OCI-LY7 (cell line): ENCODE data around the gene LRRK1. TPM values are rescaled to one million over a fixed set of nuclear protein-coding genes. Genes with fewer than 3 reads are reported as not detected.

Experiments
- BruUV-seq: library from RNA; stranded (reverse); fragments of 400-500 nt; replicated peaks from 2 replicates; lab custom pipeline; 2021; lab: Mats Ljungman, UMichigan
- CTCF ChIA-PET: fragments of 300-600 bp; sonication (Branson Sonifier 250); formaldehyde crosslinking; loops from one replicate; lab custom pipeline; 2022; ENCODE audit warnings: antibody characterized with exemption; ENCODE audit not compliant: unreplicated experiment; lab: Charles Lee
- POLR2A ChIA-PET: fragments of 300-600 bp; sonication (Branson Sonifier 250); formaldehyde crosslinking; loops from one replicate; lab custom pipeline; 2022; ENCODE audit warnings: antibody characterized with exemption; lab: Charles Lee
- DNase-seq: peaks from one replicate; pipeline ENCODE4 v3.0.0-alpha.2; 2015; ENCODE audit warnings: low spot score
- H2AFZ ChIP-seq: fragments of 200-600 bp; sonication (generic), shearing (Covaris generic); 2 replicates; pipeline ENCODE4 v1.6.1; 2014; ENCODE audit warnings: mild to moderate bottlenecking, antibody characterized with exemption, low read length, moderate library complexity
- H3K27ac ChIP-seq: fragments of 200-600 bp; sonication (generic); 2 replicates; pipeline ENCODE4 v1.5.1; 2014; ENCODE audit warnings: mixed run types, low read depth, mild to moderate bottlenecking, moderate library complexity, low read length, inconsistent platforms; ENCODE audit not compliant: poor library complexity, severe bottlenecking
- H3K36me3 ChIP-seq: fragments of 200-600 bp; sonication (generic); 2 replicates; pipeline ENCODE4 v1.6.1; 2014; ENCODE audit warnings: mild to moderate bottlenecking, antibody characterized with exemption, low read length, moderate library complexity, mixed read lengths; ENCODE audit not compliant: insufficient read depth
- H3K4me1 ChIP-seq: fragments of 200-600 bp; sonication (generic); 2 replicates; pipeline ENCODE4 v1.5.1; 2014; ENCODE audit warnings: mild to moderate bottlenecking, low read length; ENCODE audit not compliant: insufficient read depth, poor library complexity, severe bottlenecking
- H3K4me2 ChIP-seq: fragments of 200-600 bp; sonication (generic); 2 replicates; pipeline ENCODE4 v1.6.1; 2014; ENCODE audit warnings: mild to moderate bottlenecking, low read length
- H3K4me3 ChIP-seq: fragments of 200-600 bp; sonication (generic); 2 replicates; pipeline ENCODE4 v1.5.1; 2014; ENCODE audit warnings: mild to moderate bottlenecking, low read depth, low read length; ENCODE audit not compliant: poor library complexity, severe bottlenecking
- H3K79me2 ChIP-seq: fragments of 200-600 bp; sonication (generic); 2 replicates; pipeline ENCODE4 v1.6.1; 2016; ENCODE audit warnings: low read depth, mild to moderate bottlenecking, low read length, moderate library complexity, mixed read lengths; ENCODE audit not compliant: insufficient read depth
- H3K9me2 ChIP-seq: fragments of 200-600 bp; sonication (generic); 2 replicates; pipeline ENCODE4 v1.6.1; 2016; ENCODE audit warnings: mild to moderate bottlenecking, low read length, mixed read lengths; ENCODE audit not compliant: insufficient read depth
- H3K9me3 ChIP-seq: fragments of 200-600 bp; sonication (generic); 2 replicates; pipeline ENCODE4 v1.6.1; 2014; ENCODE audit warnings: mild to moderate bottlenecking, mixed run types, low read length, mixed read lengths
- H4K20me1 ChIP-seq: fragments of 200-600 bp; sonication (generic); 2 replicates; pipeline ENCODE4 v1.6.1; 2014; ENCODE audit warnings: mild to moderate bottlenecking, antibody characterized with exemption, low read length, moderate library complexity, mixed read lengths; ENCODE audit not compliant: insufficient read depth
- CTCF ChIP-seq: fragments of 200-600 bp; sonication (generic); conservative IDR thresholded peaks from 2 replicates; pipeline ENCODE4 v1.5.1; 2014; ENCODE audit warnings: mild to moderate bottlenecking, antibody characterized with exemption, low read length, moderate library complexity, mixed read lengths
- EZH2phosphoT487 ChIP-seq: fragments of 200-600 bp; sonication (generic); IDR thresholded peaks from 2 replicates; pipeline ENCODE4 v1.6.1; 2018; ENCODE audit warnings: low read depth, borderline replicate concordance, mild to moderate bottlenecking, mixed run types, antibody characterized with exemption, low read length, moderate library complexity, mixed read lengths
- intact Hi-C: fragments of 100-400 bp; cut with micrococcal nuclease; formaldehyde crosslinking; loops from one replicate; pipeline ENCODE4 v1.10.0; 2022; ENCODE audit not compliant: unreplicated experiment
- total RNA-seq, 2 experiments: library from RNA; depleted of rRNA in 1 of 2; stranded (reverse); fragments of >200 nt in 1 of 2; shearing (Covaris generic) in 1 of 2; gene quantifications; 2 replicates each; pipeline ENCODE4 v1.2.3, GENCODE V29; 2014 to 2022

The LRRK1 gene
- total RNA-seq, 2 experiments from 2014 or later = 92.3 to 233 TPM

- Histone ChIP-seq H3K4me2 (no peak overlapping the region), H3K4me1 (no peaks in the 10 kb centered on the region), H3K9me2 (no peaks in the 10 kb centered on the region), H4K20me1 (no peaks in the 10 kb centered on the region), H3K36me3 (peaks cover 100% of the 10 kb centered on the region), H3K27ac (no peak overlapping the region), H3K4me3 (no peak overlapping the region), H3K9me3 (no peaks in the 10 kb centered on the region), H2AFZ (no peak overlapping the region), H3K79me2 (no peaks in the 10 kb centered on the region)
- intact Hi-C loops = no loop called here
- ChIA-PET POLR2A (no interaction called here), CTCF (no interaction called here)
- no TSS peak for BruUV-seq
- no peak for DNase-seq
- TF ChIP-seq CTCF (no peak), EZH2phosphoT487 (no peak)
These were observed 136.3 kb downstream of the LRRK1 start for GRCh38 chr15:101055411-101055810.

- Histone ChIP-seq H3K9me2 (no peaks in the 10 kb centered on the region), H3K27ac (no peak overlapping the region), H3K4me2 (no peak overlapping the region), H4K20me1 (no peaks in the 10 kb centered on the region), H3K79me2 (no peaks in the 10 kb centered on the region), H3K4me3 (no peak overlapping the region), H3K9me3 (no peaks in the 10 kb centered on the region), H3K36me3 (peaks cover 100% of the 10 kb centered on the region), H2AFZ (no peak overlapping the region), H3K4me1 (peaks cover 10% of the 10 kb centered on the region)
- no peak for DNase-seq
- ChIA-PET CTCF (no interaction called here), POLR2A (no interaction called here)
- TF ChIP-seq EZH2phosphoT487 (no peak), CTCF (no peak)
- intact Hi-C loops = no loop called here
- no TSS peak for BruUV-seq
These were observed 137.5 kb downstream of the LRRK1 start for GRCh38 chr15:101056366-101057334.
